HCEC 1CT (cell line): ENCODE data around the gene TMEM221.
A peak's percentile ranks its signal among the peaks of the same experiment; 100 is the strongest.

Experiments
- DNase-seq: peaks from one replicate; pipeline ENCODE4 v3.0.0-alpha.2; 2017

The TMEM221 gene

GRCh38 chr19:17471410-17472125 lies 23.1 kb upstream of the TMEM221 start:
- DNase-seq = no peak

- DNase-seq = peak; percentile 99
Observed at GRCh38 chr19:17470068-17470841, 21.8 kb upstream of the TMEM221 start, which contains the start of gene SLC27A1. SLC27A1 (plus strand) TSS chr19:17470524; CDS start chr19:17470541, 17 bp downstream.

GRCh38 chr19:17469481-17470067 lies 21.1 kb upstream of the TMEM221 start:
- DNase-seq = peak; percentile 95

- DNase-seq = peak; percentile 35
Observed at GRCh38 chr19:17469092-17469480, 20.6 kb upstream of the TMEM221 start.

GRCh38 chr19:17468302-17469091 lies 20.0 kb upstream of the TMEM221 start:
- no peak for DNase-seq

- DNase-seq = no peak
Observed at GRCh38 chr19:17467471-17468301, 19.2 kb upstream of the TMEM221 start.

- no peak for DNase-seq
Observed at GRCh38 chr19:17466487-17466850, 18.0 kb upstream of the TMEM221 start.

- DNase-seq = no peak
Observed at GRCh38 chr19:17460372-17461230, 12.1 kb upstream of the TMEM221 start, which contains the start of gene NXNL1. NXNL1 (minus strand) TSS chr19:17460926; CDS start chr19:17460869, 57 bp downstream.

- no peak for DNase-seq
Observed at GRCh38 chr19:17458970-17459369, 10.5 kb upstream of the TMEM221 start.

- no peak for DNase-seq
Observed at GRCh38 chr19:17457616-17458015, 9.1 kb upstream of the TMEM221 start.

GRCh38 chr19:17456127-17456526 lies 7.7 kb upstream of the TMEM221 start:
- DNase-seq = no peak

- no peak for DNase-seq
Observed at GRCh38 chr19:17455308-17456123, 7.0 kb upstream of the TMEM221 start.

GRCh38 chr19:17454576-17455071 lies 6.2 kb upstream of the TMEM221 start:
- no peak for DNase-seq

GRCh38 chr19:17451820-17452219 lies 3.4 kb upstream of the TMEM221 start:
- no peak for DNase-seq

- peak; percentile 3 for DNase-seq
Observed at GRCh38 chr19:17450264-17451075, 2.0 kb upstream of the TMEM221 start.

GRCh38 chr19:17447704-17448130 lies 751 bp downstream of the TMEM221 start:
- DNase-seq = no peak

- no peak for DNase-seq
Observed at GRCh38 chr19:17445526-17446165, 2.8 kb downstream of the TMEM221 start.

- no peak for DNase-seq
Observed at GRCh38 chr19:17441241-17442021, 7.0 kb downstream of the TMEM221 start.
